ENCODE measurements around the gene COPZ1. TPM values are rescaled to one million over a fixed set of nuclear protein-coding genes. Genes with fewer than 3 reads are reported as not detected.

The COPZ1 gene
- total and polyA plus RNA-seq, 9 of the 15 experiments (the other 6 are each of a cell fraction or from before 2014, with no cell fraction given): 137 to 487 (median 233) TPM

GRCh38 chr12:54352022-54352531 is 27.1 kb downstream of the COPZ1 start (continued):
- no peak for TF ChIP-seq GMEB1 (CRISPR knock-in tag; IDR thresholded peaks at IDR 0.05)
- no peak for TF ChIP-seq PRDM10 (IDR thresholded peaks at IDR 0.05; ENCODE audit: partially characterized antibody)
- TF ChIP-seq NCOA6 (IDR thresholded peaks at IDR 0.05): no peak
- no peak for TF ChIP-seq CSDE1 (IDR thresholded peaks at IDR 0.05)
- no peak for TF ChIP-seq HOXB6 (CRISPR knock-in tag; IDR thresholded peaks at IDR 0.05; ENCODE audit: borderline replicate concordance)
- TF ChIP-seq HMG20B (CRISPR knock-in tag; IDR thresholded peaks at IDR 0.05): no peak
- TF ChIP-seq MED1 (CRISPR knock-in tag; IDR thresholded peaks at IDR 0.05; ENCODE audit: borderline replicate concordance): no peak
- TF ChIP-seq NFYB (IDR thresholded peaks at IDR 0.05; ENCODE audit: extremely low read depth, insufficient read length): no peak
- no peak for TF ChIP-seq ZNF274 (IDR thresholded peaks at IDR 0.05; ENCODE audit: borderline replicate concordance, low read depth, low read length)
- no peak for TF ChIP-seq ZBTB8A (IDR thresholded peaks at IDR 0.05; ENCODE audit: partially characterized antibody)
- no peak for TF ChIP-seq PYGO2 (tag; IDR thresholded peaks at IDR 0.05)
- no peak for TF ChIP-seq ADNP (tag; IDR thresholded peaks at IDR 0.05)
- TF ChIP-seq HMGXB4 (CRISPR knock-in tag; IDR thresholded peaks at IDR 0.05): no peak
- no peak for TF ChIP-seq FIP1L1 (IDR thresholded peaks at IDR 0.05; ENCODE audit: low read depth, low read length, poor library complexity, severe bottlenecking)
- no peak for TF ChIP-seq USF2 (CRISPR knock-in tag; IDR thresholded peaks at IDR 0.05)
- no peak for TF ChIP-seq BACH1 (tag; IDR thresholded peaks at IDR 0.05)
- TF ChIP-seq CREB5 (CRISPR knock-in tag; IDR thresholded peaks at IDR 0.05): no peak
- no peak for TF ChIP-seq FUS (optimal IDR thresholded peaks at IDR 0.05; ENCODE audit: low read depth, low read length)
